Keratinocyte (primary cell): ENCODE results near the gene SLC25A21. TPM values are rescaled to one million over a fixed set of nuclear protein-coding genes. Genes with fewer than 3 reads are reported as not detected.

Experiments
- DNase-seq: peaks from one replicate; pipeline ENCODE4 v3.0.0-alpha.2; 2011; ENCODE audit warnings: low read depth, missing footprints, low spot score
- FAIRE-seq: peaks from 2 replicates; lab custom pipeline; 2011; peaks lifted over from hg19 to GRCh38; lab: Jason Lieb, UNC
- H2AFZ ChIP-seq: 2 replicates; pipeline ENCODE4 v1.6.0; 2012; ENCODE audit warnings: low read length, control low read depth, inconsistent platforms; ENCODE audit not compliant: control insufficient read depth
- H3K27ac ChIP-seq: 2 replicates; pipeline ENCODE4 v1.5.1; 2011; ENCODE audit warnings: low read length; ENCODE audit not compliant: control insufficient read depth, insufficient read depth
- H3K27me3 ChIP-seq: 3 replicates; pipeline ENCODE4 v1.6.0; 2011; ENCODE audit warnings: low read length; ENCODE audit not compliant: control insufficient read depth, insufficient read depth; ENCODE audit errors: extremely low read depth
- H3K36me3 ChIP-seq, 2 experiments: 2 replicates in 1 of 2; 3 replicates in 1 of 2; pipeline ENCODE4 v1.5.1; 2011; ENCODE audit warnings: low read length in 2 of 2, mild to moderate bottlenecking in 1 of 2; ENCODE audit not compliant: control insufficient read depth in 2 of 2, insufficient read depth in 2 of 2; ENCODE audit errors: extremely low read depth in 1 of 2
- H3K4me1 ChIP-seq: 3 replicates; pipeline ENCODE4 v1.5.1; 2011; ENCODE audit warnings: low read length; ENCODE audit not compliant: control insufficient read depth, insufficient read depth; ENCODE audit errors: extremely low read depth
- H3K4me2 ChIP-seq: 3 replicates; pipeline ENCODE4 v1.6.0; 2011; ENCODE audit warnings: low read depth, low read length; ENCODE audit not compliant: control insufficient read depth, insufficient read depth; ENCODE audit errors: extremely low read depth
- H3K4me3 ChIP-seq, 3 experiments: fragments of 200-600 bp in 1 of 3; sonication (generic) in 1 of 3; 2 replicates in 2 of 3; 3 replicates in 1 of 3; pipeline ENCODE4 v1.5.1; 2011 to 2016; ENCODE audit warnings: low read length in 3 of 3, mild to moderate bottlenecking in 3 of 3, control low read depth in 2 of 3, inconsistent platforms in 1 of 3, low read depth in 1 of 3, mixed read lengths in 1 of 3, mixed run types in 1 of 3, moderate library complexity in 1 of 3; ENCODE audit not compliant: control insufficient read depth in 2 of 3, insufficient read depth in 2 of 3; ENCODE audit errors: extremely low read depth in 1 of 3
- H3K79me2 ChIP-seq: 2 replicates; pipeline ENCODE4 v1.6.0; 2012; ENCODE audit warnings: low read length; ENCODE audit not compliant: control insufficient read depth, insufficient read depth
- H3K9ac ChIP-seq: 3 replicates; pipeline ENCODE4 v1.6.0; 2011; ENCODE audit warnings: low read length; ENCODE audit not compliant: control insufficient read depth, insufficient read depth; ENCODE audit errors: extremely low read depth
- H3K9me1 ChIP-seq: 3 replicates; pipeline ENCODE4 v1.6.0; 2011; ENCODE audit warnings: low read length; ENCODE audit not compliant: control insufficient read depth, insufficient read depth; ENCODE audit errors: extremely low read depth
- H3K9me3 ChIP-seq: 2 replicates; pipeline ENCODE4 v1.5.1; 2012; ENCODE audit warnings: low read depth, low read length; ENCODE audit not compliant: control insufficient read depth
- H4K20me1 ChIP-seq: 3 replicates; pipeline ENCODE4 v1.6.0; 2011; ENCODE audit warnings: low read length; ENCODE audit not compliant: control insufficient read depth, insufficient read depth; ENCODE audit errors: extremely low read depth
- EZH2 ChIP-seq: IDR thresholded peaks from one replicate; pipeline ENCODE4 v1.6.1; 2012; ENCODE audit warnings: inconsistent platforms, mild to moderate bottlenecking, low read length, moderate library complexity
- dilution Hi-C: fragments of 300-500 bp; cut with MboI; formaldehyde crosslinking; loops from one replicate; pipeline ENCODE4 v1.7.0; 2020; ENCODE audit warnings: low sequenced_read_pairs; ENCODE audit not compliant: extremely low pct_ligation_motif_present
- polyA plus RNA-seq, 5 experiments: library from polyadenylated mRNA; depleted of rRNA in 3 of 5; stranded (reverse) in 3 of 5; stranded (forward) in 1 of 5; unstranded in 1 of 5; fragments of >200 nt; gene quantifications; 1 replicate in 1 of 5; 2 replicates in 3 of 5; 3 replicates in 1 of 5; pipeline versions ENCODE4 v1.2.1 to v1.2.3, GENCODE V29; 2011 to 2012; ENCODE audit warnings: missing spikeins in 2 of 5, low read depth in 1 of 5, low replicate concordance in 1 of 5
- TF ChIP-seq, protein P1 (sequence below), 3 experiments: IDR thresholded peaks in 1 of 3; conservative IDR thresholded peaks in 1 of 3; optimal IDR thresholded peaks in 1 of 3; 2 replicates in 2 of 3; 3 replicates in 1 of 3; pipeline versions ENCODE3 to v1.5.1; 2011; ENCODE audit warnings: low read length in 3 of 3, mild to moderate bottlenecking in 3 of 3, moderate library complexity in 2 of 3, control low read depth in 1 of 3, inconsistent platforms in 1 of 3; ENCODE audit not compliant: insufficient read depth in 2 of 3; ENCODE audit errors: extremely low read depth in 1 of 3

SLC25A21 gene
- polyA plus RNA-seq, 1 donor (not counting 4 experiments of a cell fraction or from before 2014, with no cell fraction given) = 0.66 TPM

DNA sequence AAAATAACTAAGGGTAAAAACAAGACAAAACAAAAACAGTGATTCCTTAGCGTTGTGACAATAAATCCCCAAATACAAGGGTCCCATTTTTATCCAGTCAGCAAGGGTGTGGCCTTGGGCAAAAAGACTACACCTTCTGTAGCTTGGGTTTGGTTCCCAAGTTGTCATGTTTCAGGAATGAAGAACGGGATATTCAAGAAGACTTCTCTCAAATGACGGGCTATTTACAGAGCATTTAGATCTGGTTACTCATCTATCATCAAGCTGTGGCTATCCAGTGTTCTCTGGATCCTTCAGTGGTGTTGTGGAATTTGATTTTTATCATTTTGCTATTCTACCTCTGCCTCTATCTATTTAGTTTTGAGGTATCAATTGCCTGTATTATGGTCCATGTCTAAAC is 219.7 kb downstream of the SLC25A21 start:
- no peak overlapping the region for H2AFZ ChIP-seq
- H3K36me3 ChIP-seq = no peaks in the 10 kb centered on the region
- H3K9ac ChIP-seq = no peak overlapping the region
- no peaks in the 10 kb centered on the region for H3K9me1 ChIP-seq
- peak overlapping the region; percentile 7 for H3K4me2 ChIP-seq
- peaks cover 8% of the 10 kb centered on the region for H3K4me1 ChIP-seq
- H3K27me3 ChIP-seq = no peaks in the 10 kb centered on the region
- no peak overlapping the region for H3K4me3 ChIP-seq
- FAIRE-seq (peak; percentile 52), DNase-seq (no peak)
- no peaks in the 10 kb centered on the region for H3K79me2 ChIP-seq
- no peaks in the 10 kb centered on the region for H3K9me3 ChIP-seq
- TF ChIP-seq, protein P1, sequence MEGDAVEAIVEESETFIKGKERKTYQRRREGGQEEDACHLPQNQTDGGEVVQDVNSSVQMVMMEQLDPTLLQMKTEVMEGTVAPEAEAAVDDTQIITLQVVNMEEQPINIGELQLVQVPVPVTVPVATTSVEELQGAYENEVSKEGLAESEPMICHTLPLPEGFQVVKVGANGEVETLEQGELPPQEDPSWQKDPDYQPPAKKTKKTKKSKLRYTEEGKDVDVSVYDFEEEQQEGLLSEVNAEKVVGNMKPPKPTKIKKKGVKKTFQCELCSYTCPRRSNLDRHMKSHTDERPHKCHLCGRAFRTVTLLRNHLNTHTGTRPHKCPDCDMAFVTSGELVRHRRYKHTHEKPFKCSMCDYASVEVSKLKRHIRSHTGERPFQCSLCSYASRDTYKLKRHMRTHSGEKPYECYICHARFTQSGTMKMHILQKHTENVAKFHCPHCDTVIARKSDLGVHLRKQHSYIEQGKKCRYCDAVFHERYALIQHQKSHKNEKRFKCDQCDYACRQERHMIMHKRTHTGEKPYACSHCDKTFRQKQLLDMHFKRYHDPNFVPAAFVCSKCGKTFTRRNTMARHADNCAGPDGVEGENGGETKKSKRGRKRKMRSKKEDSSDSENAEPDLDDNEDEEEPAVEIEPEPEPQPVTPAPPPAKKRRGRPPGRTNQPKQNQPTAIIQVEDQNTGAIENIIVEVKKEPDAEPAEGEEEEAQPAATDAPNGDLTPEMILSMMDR (optimal IDR thresholded peaks at IDR 0.05 in 1 of 3, IDR thresholded peaks at IDR 0.05 in 1 of 3, conservative IDR thresholded peaks at IDR 0.05 in 1 of 3; ENCODE audit: extremely low read depth in 1 of 3, insufficient read depth in 2 of 3, low read length in 3 of 3) = no peak
- TF ChIP-seq EZH2 = no peak
- no peak overlapping the region for H3K27ac ChIP-seq
- dilution Hi-C loops = no loop called here
- no peaks in the 10 kb centered on the region for H4K20me1 ChIP-seq

DNA sequence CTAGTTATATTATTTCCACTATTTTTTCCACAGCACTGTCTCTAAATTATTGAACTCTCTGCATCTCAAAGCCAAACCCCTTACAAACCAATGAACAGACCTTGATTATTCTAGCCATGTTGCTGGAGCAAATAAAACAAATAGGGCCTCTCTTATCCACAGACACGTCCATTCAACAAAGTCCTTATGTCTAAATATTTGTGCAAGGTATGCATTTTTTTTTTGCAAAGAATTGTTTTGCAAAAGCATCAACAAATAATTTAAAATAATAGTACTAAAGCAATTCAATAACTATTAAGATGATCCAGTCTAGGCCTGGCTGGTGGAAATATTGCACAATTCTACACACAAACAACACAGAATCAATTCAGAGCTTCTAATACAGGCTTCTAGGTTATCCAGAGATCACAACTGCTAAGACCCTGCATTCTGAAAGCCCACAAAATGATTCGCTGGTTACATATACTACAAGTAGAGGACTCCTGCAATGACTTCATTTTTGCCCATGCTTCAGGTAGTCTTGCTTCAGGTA is 221.0 kb downstream of the SLC25A21 start:
- dilution Hi-C loops = no loop called here
- Histone ChIP-seq H3K36me3 (no peaks in the 10 kb centered on the region), H3K27ac (no peak overlapping the region), H3K27me3 (no peaks in the 10 kb centered on the region), H3K4me2 (no peak overlapping the region), H3K9me1 (no peaks in the 10 kb centered on the region), H3K4me1 (peaks cover 8% of the 10 kb centered on the region), H3K79me2 (no peaks in the 10 kb centered on the region), H3K4me3 (no peak overlapping the region), H2AFZ (no peak overlapping the region), H3K9ac (no peak overlapping the region), H3K9me3 (no peaks in the 10 kb centered on the region), H4K20me1 (no peaks in the 10 kb centered on the region)
- TF ChIP-seq EZH2 = no peak
- TF ChIP-seq, protein P1 (optimal IDR thresholded peaks at IDR 0.05 in 1 of 3, IDR thresholded peaks at IDR 0.05 in 1 of 3, conservative IDR thresholded peaks at IDR 0.05 in 1 of 3; ENCODE audit: extremely low read depth in 1 of 3, insufficient read depth in 2 of 3, low read length in 3 of 3) = no peak
- DNase-seq (no peak), FAIRE-seq (no peak)
